Astrocyte of the cerebellum (primary cell): ENCODE measurements around the gene ALDH5A1.
"Not testable (repeated sequence)": the region's sequence is repeated elsewhere in the genome, so short reads cannot be mapped to it uniquely, and the experiment has no call there.

Experiments
- DNase-seq: peaks from one replicate; pipeline ENCODE4 v3.0.0-alpha.2; 2011; ENCODE audit warnings: low read depth
- H3K4me3 ChIP-seq: 2 replicates; pipeline ENCODE4 v1.5.1; 2011; ENCODE audit warnings: mild to moderate bottlenecking, low read depth, low read length, moderate library complexity
- in situ Hi-C: cut with HindIII; loops from 2 replicates; pipeline ENCODE4 v1.10.0; 2017; ENCODE audit warnings: low sequenced_read_pairs
- TF ChIP-seq, protein P1 (sequence below): IDR thresholded peaks from 2 replicates; pipeline ENCODE4 v1.5.1; 2012; ENCODE audit warnings: low read length, low read depth, moderate library complexity, mild to moderate bottlenecking; ENCODE audit errors: missing control alignments

ALDH5A1 gene

DNA sequence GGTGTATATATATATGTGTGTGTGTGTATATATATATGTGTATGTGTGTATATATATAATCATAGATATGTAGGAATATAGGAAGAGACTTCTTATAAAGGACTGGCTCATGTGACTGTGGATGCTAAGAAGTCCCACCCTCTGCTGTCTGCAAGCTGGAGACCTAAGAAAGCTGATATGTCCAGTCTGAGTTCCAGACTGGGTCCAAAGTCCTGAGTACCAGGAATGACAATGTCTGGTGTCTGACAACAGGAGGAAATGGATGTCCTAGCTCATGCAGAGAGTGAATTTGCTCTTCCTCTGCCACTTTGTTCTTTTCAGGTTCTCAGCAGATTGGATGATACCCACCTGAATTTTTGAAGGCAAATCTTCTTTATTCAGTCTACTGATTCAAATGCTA, 7.1 kb downstream of the ALDH5A1 start:
- in situ Hi-C loops, result no loop called here
- H3K4me3 ChIP-seq, result no peak overlapping the region
- TF ChIP-seq, protein P1, sequence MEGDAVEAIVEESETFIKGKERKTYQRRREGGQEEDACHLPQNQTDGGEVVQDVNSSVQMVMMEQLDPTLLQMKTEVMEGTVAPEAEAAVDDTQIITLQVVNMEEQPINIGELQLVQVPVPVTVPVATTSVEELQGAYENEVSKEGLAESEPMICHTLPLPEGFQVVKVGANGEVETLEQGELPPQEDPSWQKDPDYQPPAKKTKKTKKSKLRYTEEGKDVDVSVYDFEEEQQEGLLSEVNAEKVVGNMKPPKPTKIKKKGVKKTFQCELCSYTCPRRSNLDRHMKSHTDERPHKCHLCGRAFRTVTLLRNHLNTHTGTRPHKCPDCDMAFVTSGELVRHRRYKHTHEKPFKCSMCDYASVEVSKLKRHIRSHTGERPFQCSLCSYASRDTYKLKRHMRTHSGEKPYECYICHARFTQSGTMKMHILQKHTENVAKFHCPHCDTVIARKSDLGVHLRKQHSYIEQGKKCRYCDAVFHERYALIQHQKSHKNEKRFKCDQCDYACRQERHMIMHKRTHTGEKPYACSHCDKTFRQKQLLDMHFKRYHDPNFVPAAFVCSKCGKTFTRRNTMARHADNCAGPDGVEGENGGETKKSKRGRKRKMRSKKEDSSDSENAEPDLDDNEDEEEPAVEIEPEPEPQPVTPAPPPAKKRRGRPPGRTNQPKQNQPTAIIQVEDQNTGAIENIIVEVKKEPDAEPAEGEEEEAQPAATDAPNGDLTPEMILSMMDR, result no peak
- no peak for DNase-seq

- TF ChIP-seq, protein P1, result no peak
- no peak for DNase-seq
- no peak overlapping the region for H3K4me3 ChIP-seq
- in situ Hi-C loops, result no loop called here
Measured at GRCh38 chr6:24504287-24504648, 9.5 kb downstream of the ALDH5A1 start.

- no peak for DNase-seq
- TF ChIP-seq, protein P1, result no peak
- in situ Hi-C loops, result no loop called here
Measured at GRCh38 chr6:24504649-24505586, 10.1 kb downstream of the ALDH5A1 start.

GRCh38 chr6:24506814-24507520, 12.2 kb downstream of the ALDH5A1 start:
- DNase-seq, result no peak
- in situ Hi-C loops, result no loop called here
- TF ChIP-seq, protein P1, result no peak
- no peak overlapping the region for H3K4me3 ChIP-seq

More at GRCh38 chr6:24504649-24505586, 10.1 kb downstream of the ALDH5A1 start:
- H3K4me3 ChIP-seq, result no peak overlapping the region

GRCh38 chr6:24511976-24512375, 17.2 kb downstream of the ALDH5A1 start:
- in situ Hi-C loops, DNase-seq, H3K4me3 ChIP-seq: not testable (repeated sequence)

GRCh38 chr6:24513602-24514001, 18.8 kb downstream of the ALDH5A1 start:
- no peak overlapping the region for H3K4me3 ChIP-seq
- DNase-seq, result no peak
- in situ Hi-C loops, result no loop called here
- TF ChIP-seq, protein P1, result no peak
